GM19023 (cell line): ENCODE results near the gene ARG1.

Experiments used
- ATAC-seq: cut with Tn5 transposase; IDR thresholded peaks from one replicate; pipeline ENCODE4 v1.9.1; 2021; ENCODE audit warnings: mild to moderate bottlenecking, moderate library complexity; ENCODE audit not compliant: unreplicated experiment

Gene ARG1

GRCh38 chr6:131581523-131581922, 8.5 kb downstream of the ARG1 start:
- no peak for ATAC-seq

GRCh38 chr6:131586543-131586942, 13.5 kb downstream of the ARG1 start:
- ATAC-seq: no peak

- no peak for ATAC-seq
Observed at GRCh38 chr6:131587909-131588308, 14.9 kb downstream of the ARG1 start.

GRCh38 chr6:131588643-131589042, 15.6 kb downstream of the ARG1 start:
- no peak for ATAC-seq

- no peak for ATAC-seq
Observed at GRCh38 chr6:131592935-131593334, 19.9 kb downstream of the ARG1 start.

- ATAC-seq: no peak
Observed at GRCh38 chr6:131594074-131594473, 21.0 kb downstream of the ARG1 start.

GRCh38 chr6:131597446-131597845, 24.4 kb downstream of the ARG1 start:
- ATAC-seq: no peak

- ATAC-seq: no peak
Observed at GRCh38 chr6:131600716-131601115, 27.7 kb downstream of the ARG1 start.

GRCh38 chr6:131602781-131603312, 29.8 kb downstream of the ARG1 start:
- no peak for ATAC-seq

GRCh38 chr6:131613296-131613925, 40.4 kb downstream of the ARG1 start:
- no peak for ATAC-seq

GRCh38 chr6:131615275-131615674, 42.2 kb downstream of the ARG1 start:
- no peak for ATAC-seq

- ATAC-seq: peak; percentile 97
Observed at GRCh38 chr6:131627724-131628682, 55.0 kb downstream of the ARG1 start, which contains the start of gene MED23. TSS of gene MED23 (minus strand) at chr6:131628242. CDS start at chr6:131628049, 193 bp downstream.

- no peak for ATAC-seq
Observed at GRCh38 chr6:131628726-131629125, 55.7 kb downstream of the ARG1 start.

- no peak for ATAC-seq
Observed at GRCh38 chr6:131629651-131630050, 56.6 kb downstream of the ARG1 start.

- ATAC-seq: no peak
Observed at GRCh38 chr6:131631625-131632289, 58.7 kb downstream of the ARG1 start.
